GM12865 (cell line): Measurements from ENCODE around the gene PNPLA3.
"Not testable (repeated sequence)": the region's sequence is repeated elsewhere in the genome, so short reads cannot be mapped to it uniquely, and the experiment has no call there.

Experiments used
- DNase-seq: peaks from one replicate; pipeline ENCODE4 v3.0.0; 2010; ENCODE audit warnings: low read depth
- H3K4me3 ChIP-seq: 2 replicates; pipeline ENCODE4 v1.5.1; 2011; ENCODE audit warnings: mild to moderate bottlenecking, low read depth, low read length, control low read depth
- CTCF ChIP-seq: IDR thresholded peaks from 2 replicates; pipeline ENCODE4 v1.5.1; 2011; ENCODE audit warnings: low read length, control low read depth, low read depth, inconsistent platforms; ENCODE audit not compliant: insufficient read depth; ENCODE audit errors: missing control alignments

Gene PNPLA3

GRCh38 chr22:43897751-43898261, 25.8 kb upstream of the PNPLA3 start:
- no peak overlapping the region for H3K4me3 ChIP-seq
- TF ChIP-seq CTCF, result no peak
- no peak for DNase-seq

GRCh38 chr22:43900206-43900605, 23.4 kb upstream of the PNPLA3 start:
- no peak for TF ChIP-seq CTCF
- no peak for DNase-seq
- H3K4me3 ChIP-seq, result no peak overlapping the region

GRCh38 chr22:43901976-43902643, 21.5 kb upstream of the PNPLA3 start:
- DNase-seq, result no peak
- TF ChIP-seq CTCF, result no peak
- H3K4me3 ChIP-seq, result no peak overlapping the region

- not testable (repeated sequence) for H3K4me3 ChIP-seq, DNase-seq
Measured at GRCh38 chr22:43903033-43903432, 20.6 kb upstream of the PNPLA3 start.

GRCh38 chr22:43904412-43904811, 19.2 kb upstream of the PNPLA3 start:
- DNase-seq, H3K4me3 ChIP-seq: not testable (repeated sequence)

GRCh38 chr22:43905681-43906080, 17.9 kb upstream of the PNPLA3 start:
- no peak overlapping the region for H3K4me3 ChIP-seq
- no peak for DNase-seq
- no peak for TF ChIP-seq CTCF

- no peak for TF ChIP-seq CTCF
- no peak overlapping the region for H3K4me3 ChIP-seq
- DNase-seq, result no peak
Measured at GRCh38 chr22:43909708-43910107, 13.9 kb upstream of the PNPLA3 start.

GRCh38 chr22:43910178-43910695, 13.4 kb upstream of the PNPLA3 start:
- no peak for TF ChIP-seq CTCF
- DNase-seq, result no peak
- H3K4me3 ChIP-seq, result no peak overlapping the region
